COLO668 (cell line): Measurements from ENCODE around the gene CBR1.
A peak's percentile ranks its signal among the peaks of the same experiment; 100 is the strongest.

ENCODE experiments used
- DNase-seq: peaks from one replicate; lab custom pipeline; 2025; ENCODE audit not compliant: unreplicated experiment; lab: John Stamatoyannopoulos, UW

The CBR1 gene

GRCh38 chr21:36113647-36114428 is 44.0 kb downstream of the CBR1 start:
- peak; percentile 76 for DNase-seq

DNA sequence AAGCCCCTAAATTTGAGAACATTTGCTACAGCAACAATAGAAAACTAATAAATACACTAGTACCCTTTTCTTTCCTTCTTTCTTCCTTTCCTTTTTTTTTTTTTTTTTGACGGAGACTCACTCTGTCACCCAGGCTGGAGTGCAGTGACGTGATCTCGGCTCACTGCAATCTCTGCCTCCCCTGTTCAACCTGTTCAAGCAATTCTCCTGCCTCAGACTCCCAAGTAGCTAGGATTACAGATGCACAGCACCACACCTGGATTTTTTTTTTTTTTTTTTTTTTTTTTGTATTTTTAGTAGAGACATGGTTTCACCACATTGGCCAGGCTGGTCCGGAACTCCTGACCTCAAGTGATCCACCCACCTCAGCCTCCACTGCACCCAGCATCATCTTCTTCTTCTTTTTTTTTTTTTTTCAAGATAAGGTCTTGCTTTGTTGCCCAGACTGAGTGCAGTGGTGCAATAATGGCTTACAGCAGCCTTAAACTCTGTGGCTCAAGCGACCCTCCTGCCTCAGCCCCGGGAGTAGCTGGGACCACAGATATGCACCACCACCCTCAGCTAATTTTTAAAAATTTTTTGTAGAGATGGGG is 45.4 kb downstream of the CBR1 start:
- DNase-seq = no peak

DNA sequence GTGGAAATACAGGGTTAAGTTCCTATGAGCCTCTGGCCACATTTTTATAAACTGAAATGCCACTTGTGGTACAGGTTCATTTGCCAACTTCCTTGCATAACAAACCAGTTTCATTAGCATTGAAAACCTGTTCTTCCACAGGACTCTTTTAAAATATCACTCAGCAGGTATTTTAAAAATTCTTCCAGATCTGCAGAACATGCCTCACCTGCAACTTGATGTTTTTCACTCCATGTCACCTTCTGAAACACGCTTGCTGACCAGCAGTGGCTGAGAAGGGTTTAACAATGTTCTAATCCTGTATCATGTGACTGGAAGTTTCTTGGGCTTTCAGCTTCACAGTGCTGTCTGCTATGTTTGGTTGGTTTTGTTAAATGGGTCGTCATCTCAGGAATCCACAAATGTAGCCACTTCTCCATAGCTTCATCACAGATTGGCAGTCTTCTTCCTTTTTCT is 47.5 kb downstream of the CBR1 start:
- no peak for DNase-seq

DNA sequence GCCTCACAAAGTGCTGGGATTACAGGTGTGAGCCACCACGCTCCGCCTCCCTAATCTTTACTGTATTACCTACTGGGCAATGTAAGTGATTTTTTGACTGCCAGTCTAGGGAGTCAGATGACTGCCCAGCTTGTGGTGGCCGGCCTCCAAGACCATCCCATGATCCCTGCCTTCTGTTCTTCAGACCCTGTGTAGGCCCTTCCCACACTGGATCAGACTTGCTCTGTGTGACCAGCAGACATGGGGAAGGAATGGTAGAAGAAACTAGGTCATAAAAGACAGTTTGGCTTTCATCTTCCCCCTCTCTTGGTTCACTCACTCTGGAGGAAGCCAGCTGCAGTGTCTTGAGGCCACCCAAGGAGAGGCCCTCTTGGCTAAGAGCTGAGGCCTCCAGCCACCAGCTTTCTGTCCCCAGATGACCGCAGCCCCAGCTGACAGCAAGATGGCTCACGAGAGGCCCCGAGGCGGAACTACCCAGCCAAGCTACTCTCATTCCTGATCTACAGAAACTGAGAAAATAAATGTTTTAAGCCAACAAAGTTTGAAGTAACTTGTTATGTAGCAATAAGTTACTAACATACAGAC is 50.6 kb downstream of the CBR1 start:
- no peak for DNase-seq
